CD4-positive, alpha-beta memory T cell (primary cell): ENCODE results near the gene FBXW8. TPM values are rescaled to one million over a fixed set of nuclear protein-coding genes. Genes with fewer than 3 reads are reported as not detected.
A peak's percentile ranks its signal among the peaks of the same experiment; 100 is the strongest.

ENCODE experiments used
- CTCF ChIA-PET: fragments of 350-600 bp; sonication (Branson Sonifier 250); formaldehyde crosslinking; loops from one replicate; lab custom pipeline; 2021; ENCODE audit warnings: inconsistent platforms; ENCODE audit not compliant: partially characterized antibody; lab: Charles Lee
- POLR2A ChIA-PET: fragments of 350-600 bp; sonication (Branson Sonifier 250); formaldehyde crosslinking; loops from one replicate; lab custom pipeline; 2021; ENCODE audit not compliant: partially characterized antibody; lab: Charles Lee
- DNase-seq, 5 donors: peaks; one replicate each; pipeline versions ENCODE4 v3.0.0 to v3.0.0-alpha.2; 2020 to 2022; ENCODE audit warnings: mixed read lengths in 1 of 5
- H3K27ac ChIP-seq: one replicate; pipeline ENCODE4 v1.7.0; 2013; ENCODE audit warnings: low read depth, low read length
- H3K27me3 ChIP-seq: 2 replicates; pipeline ENCODE4 v1.7.0; 2013; ENCODE audit warnings: mild to moderate bottlenecking, low read length, moderate library complexity; ENCODE audit not compliant: insufficient read depth
- H3K36me3 ChIP-seq: 2 replicates; pipeline ENCODE4 v1.7.0; 2013; ENCODE audit warnings: mild to moderate bottlenecking, low read length, moderate library complexity; ENCODE audit not compliant: insufficient read depth
- H3K4me1 ChIP-seq: 2 replicates; pipeline ENCODE4 v1.7.0; 2013; ENCODE audit warnings: mild to moderate bottlenecking, low read length, moderate library complexity; ENCODE audit not compliant: insufficient read depth
- H3K4me3 ChIP-seq, 2 donors: one replicate each; pipeline ENCODE4 v1.7.0; 2013; ENCODE audit warnings: low read length in 2 of 2, mild to moderate bottlenecking in 1 of 2
- H3K9me3 ChIP-seq, 2 donors: one replicate each; pipeline ENCODE4 v1.7.0; 2013; ENCODE audit warnings: low read length in 2 of 2, control low read depth in 1 of 2; ENCODE audit not compliant: control insufficient read depth in 1 of 2
- H3K27ac Mint-ChIP-seq, 7 donors: one replicate each; pipeline ENCODE4 v1.8.0; 2020 to 2021; ENCODE audit warnings: mixed read lengths in 7 of 7, mild to moderate bottlenecking in 6 of 7, inconsistent platforms in 3 of 7, moderate library complexity in 3 of 7
- H3K27me3 Mint-ChIP-seq, 2 donors: one replicate each; pipeline ENCODE4 v1.8.0; 2020 to 2021; ENCODE audit warnings: mixed read lengths in 2 of 2
- H3K36me3 Mint-ChIP-seq, 2 donors: one replicate each; pipeline ENCODE4 v1.8.0; 2020 to 2021; ENCODE audit warnings: mixed read lengths in 2 of 2, inconsistent platforms in 1 of 2, mild to moderate bottlenecking in 1 of 2
- H3K4me1 Mint-ChIP-seq, 4 donors: one replicate each; pipeline ENCODE4 v1.8.0; 2020 to 2021; ENCODE audit warnings: mixed read lengths in 4 of 4, mild to moderate bottlenecking in 1 of 4
- H3K4me3 Mint-ChIP-seq, 8 donors: one replicate each; pipeline ENCODE4 v1.8.0; 2020 to 2021; ENCODE audit warnings: mixed read lengths in 8 of 8, mild to moderate bottlenecking in 7 of 8, moderate library complexity in 6 of 8, inconsistent platforms in 3 of 8
- H3K9me3 Mint-ChIP-seq, 8 donors: one replicate each; pipeline ENCODE4 v1.8.0; 2020 to 2021; ENCODE audit warnings: mixed read lengths in 8 of 8, mild to moderate bottlenecking in 5 of 8, inconsistent platforms in 3 of 8, moderate library complexity in 1 of 8
- intact Hi-C: fragments of 100-400 bp; cut with micrococcal nuclease; formaldehyde crosslinking; loops from one replicate; pipeline ENCODE4 v1.15.1; 2023
- polyA plus RNA-seq, 2 donors: library from polyadenylated mRNA; unstranded; fragments of 300-500 nt; fragmentation: Illumina TruSeq; gene quantifications; one replicate each; pipeline ENCODE4 v1.2.3, GENCODE V29; 2021
- total RNA-seq, 2 experiments: library from RNA; stranded (reverse); gene quantifications; one replicate each; pipeline ENCODE4 v1.2.3, GENCODE V29; 2021

FBXW8 gene
- total and polyA plus RNA-seq, 4 experiments from 2014 or later, result 2.3 to 10.2 (median 7.0) TPM

- intact Hi-C loops, result no loop called here
- Histone ChIP-seq H3K4me1 (no peaks in the 10 kb centered on the region), H3K4me3 (no peak overlapping the region), H3K27me3 (no peaks in the 10 kb centered on the region), H3K36me3 (peaks cover 9% of the 10 kb centered on the region), H3K27ac (no peak overlapping the region), H3K9me3 (peaks cover 0 to 8% of the 10 kb centered on the region in 2 donors)
- Mint-ChIP-seq H3K27me3 (no peaks in the 10 kb centered on the region), H3K27ac (no peak overlapping the region), H3K36me3 (peaks cover 48 to 60% of the 10 kb centered on the region in 2 donors), H3K4me1 (peaks cover 0 to 2% (median under 1%) of the 10 kb centered on the region in 4 donors), H3K9me3 (peaks cover 0 to 22% (median 11%) of the 10 kb centered on the region in 8 donors), H3K4me3 (no peak overlapping the region)
- POLR2A ChIA-PET, result no interaction called here
- no peak for DNase-seq
- CTCF ChIA-PET, result no interaction called here
These were observed 32.9 kb downstream of the FBXW8 start for GRCh38 chr12:116943419-116944372.

- no peak overlapping the region for H3K27ac Mint-ChIP-seq
- Histone ChIP-seq H3K27ac (no peak overlapping the region), H3K36me3 (peaks cover 9% of the 10 kb centered on the region), H3K4me3 (no peak overlapping the region), H3K27me3 (no peaks in the 10 kb centered on the region), H3K9me3 (peaks cover 0 to 8% of the 10 kb centered on the region in 2 donors), H3K4me1 (no peaks in the 10 kb centered on the region)
- ChIA-PET POLR2A (no interaction called here), CTCF (interaction anchor here (0.8 to 1.1 kb wide), 2 partner anchors 14 to 242 kb away, joined by 3 read pairs; no protein-coding TSS in a partner anchor)
- H3K4me1 Mint-ChIP-seq, result no peaks in the 10 kb centered on the region
- peaks cover 0 to 20% (median 11%) of the 10 kb centered on the region in 8 donors for H3K9me3 Mint-ChIP-seq
- intact Hi-C loops, result no loop called here
- peaks cover 57 to 69% of the 10 kb centered on the region in 2 donors for H3K36me3 Mint-ChIP-seq
- no peaks in the 10 kb centered on the region for H3K27me3 Mint-ChIP-seq
- no peak overlapping the region for H3K4me3 Mint-ChIP-seq
- DNase-seq, result no peak
These were observed 35.3 kb downstream of the FBXW8 start for GRCh38 chr12:116945886-116946550.

GRCh38 chr12:116948298-116948697 lies 37.5 kb downstream of the FBXW8 start:
- Histone ChIP-seq H3K27ac (no peak overlapping the region), H3K4me3 (no peak overlapping the region), H3K27me3 (no peaks in the 10 kb centered on the region), H3K4me1 (no peaks in the 10 kb centered on the region), H3K36me3 (peaks cover 9% of the 10 kb centered on the region), H3K9me3 (peaks cover 0 to 5% of the 10 kb centered on the region in 2 donors)
- no peak for DNase-seq
- ChIA-PET CTCF (no interaction called here), POLR2A (no interaction called here)
- Mint-ChIP-seq H3K27ac (peak overlapping the region in 1 of 7 donors; percentile 77), H3K27me3 (no peaks in the 10 kb centered on the region), H3K36me3 (peaks cover 50 to 57% of the 10 kb centered on the region in 2 donors), H3K4me1 (no peaks in the 10 kb centered on the region), H3K9me3 (peaks cover 0 to 11% (median 2%) of the 10 kb centered on the region in 8 donors), H3K4me3 (no peak overlapping the region)
- intact Hi-C loops, result no loop called here

DNA sequence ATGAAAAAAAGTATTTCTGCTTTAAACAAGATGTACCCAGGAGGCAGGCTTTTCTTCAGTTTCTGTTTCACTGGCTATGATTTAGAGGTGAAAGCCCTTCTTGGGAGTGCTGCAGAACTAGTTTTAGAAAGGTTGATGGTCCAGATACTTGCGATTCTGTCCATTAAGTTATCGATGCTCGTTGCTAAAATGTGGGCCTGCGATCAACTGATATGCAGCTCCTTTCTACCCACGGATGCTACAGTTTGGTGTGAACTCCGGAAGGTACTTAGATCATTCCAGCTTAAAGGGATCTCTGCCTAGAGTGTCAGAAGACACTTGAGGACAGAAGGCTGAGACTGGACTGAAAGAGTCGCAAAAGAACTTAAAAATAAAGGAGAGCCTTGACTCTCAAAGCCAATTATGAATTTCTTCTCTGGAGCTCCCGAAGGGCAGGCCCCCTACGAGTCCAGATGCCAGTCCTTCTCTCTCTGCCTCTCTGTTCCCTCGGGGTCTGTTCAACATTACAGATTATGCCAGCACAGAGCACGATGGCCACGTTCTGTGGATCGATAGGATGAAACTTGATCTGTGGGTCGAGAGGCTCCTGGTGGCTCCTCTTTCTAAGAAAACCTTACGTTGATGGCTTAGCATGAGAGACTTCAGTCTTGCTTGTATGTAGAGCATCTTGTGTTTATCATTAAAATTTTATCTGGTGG lies 40.0 kb downstream of the FBXW8 start:
- DNase-seq, result no peak
- Histone ChIP-seq H3K4me3 (no peak overlapping the region), H3K36me3 (peaks cover 6% of the 10 kb centered on the region), H3K27me3 (no peaks in the 10 kb centered on the region), H3K9me3 (no peaks in the 10 kb centered on the region), H3K27ac (no peak overlapping the region), H3K4me1 (no peaks in the 10 kb centered on the region)
- Mint-ChIP-seq H3K4me1 (peaks cover 0 to 5% (median 4%) of the 10 kb centered on the region in 4 donors), H3K9me3 (no peaks in the 10 kb centered on the region), H3K27me3 (no peaks in the 10 kb centered on the region), H3K4me3 (no peak overlapping the region), H3K36me3 (peaks cover 38 to 39% of the 10 kb centered on the region in 2 donors), H3K27ac (no peak overlapping the region)
- ChIA-PET POLR2A (no interaction called here), CTCF (interaction anchor here (1.1 kb wide), 1 partner anchor 247 kb away, joined by 4 read pairs; no protein-coding TSS in a partner anchor)
- intact Hi-C loops, result no loop called here

DNA sequence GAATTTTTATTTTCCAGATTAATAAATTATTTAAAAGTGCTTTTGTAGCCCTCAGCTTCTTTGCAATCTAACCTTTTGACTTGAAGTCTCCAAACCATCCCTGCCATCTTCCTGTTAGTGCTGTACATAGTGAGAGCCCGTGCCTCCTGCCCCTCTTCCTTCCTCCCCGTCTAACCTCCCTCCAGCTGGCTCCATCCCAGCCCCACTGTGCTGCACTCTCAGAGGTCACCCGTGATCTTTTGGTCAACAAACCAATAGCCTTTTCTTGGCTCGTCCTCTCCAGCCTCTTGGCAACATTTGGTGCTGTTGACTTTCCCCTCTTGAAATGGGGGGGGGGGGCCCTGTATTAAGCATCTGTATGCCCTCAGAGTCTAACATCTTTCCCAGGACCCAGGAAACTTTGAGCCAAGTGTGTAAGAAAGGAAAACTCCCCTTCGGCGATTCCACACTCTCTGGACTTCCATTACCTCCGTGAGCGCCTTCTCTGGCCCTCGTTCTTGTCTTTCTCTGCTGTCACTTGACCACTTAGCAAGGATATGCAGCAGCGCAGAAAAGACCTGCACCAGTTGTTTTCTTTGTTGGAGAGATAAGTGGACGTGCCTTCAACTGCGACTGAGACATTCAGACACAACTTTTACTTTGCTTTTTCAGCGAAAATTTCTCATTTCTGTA lies 44.1 kb downstream of the FBXW8 start:
- no peaks in the 10 kb centered on the region for H3K9me3 Mint-ChIP-seq
- Histone ChIP-seq H3K4me3 (no peak overlapping the region), H3K36me3 (no peaks in the 10 kb centered on the region), H3K4me1 (peaks cover under 1% of the 10 kb centered on the region), H3K9me3 (no peaks in the 10 kb centered on the region), H3K27me3 (no peaks in the 10 kb centered on the region), H3K27ac (no peak overlapping the region)
- no peak for DNase-seq
- H3K4me3 Mint-ChIP-seq, result no peak overlapping the region
- H3K4me1 Mint-ChIP-seq, result peaks cover 3 to 5% (median 4%) of the 10 kb centered on the region in 4 donors
- H3K27me3 Mint-ChIP-seq, result no peaks in the 10 kb centered on the region
- CTCF ChIA-PET, result interaction anchor here (0.9 to 2.3 kb wide), 7 partner anchors 196 to 253 kb away, joined by 3 to 18 read pairs (median 4); no protein-coding TSS in a partner anchor
- POLR2A ChIA-PET, result no interaction called here
- no peak overlapping the region for H3K27ac Mint-ChIP-seq
- H3K36me3 Mint-ChIP-seq, result peaks cover 9 to 14% of the 10 kb centered on the region in 2 donors
- intact Hi-C loops, result no loop called here

DNA sequence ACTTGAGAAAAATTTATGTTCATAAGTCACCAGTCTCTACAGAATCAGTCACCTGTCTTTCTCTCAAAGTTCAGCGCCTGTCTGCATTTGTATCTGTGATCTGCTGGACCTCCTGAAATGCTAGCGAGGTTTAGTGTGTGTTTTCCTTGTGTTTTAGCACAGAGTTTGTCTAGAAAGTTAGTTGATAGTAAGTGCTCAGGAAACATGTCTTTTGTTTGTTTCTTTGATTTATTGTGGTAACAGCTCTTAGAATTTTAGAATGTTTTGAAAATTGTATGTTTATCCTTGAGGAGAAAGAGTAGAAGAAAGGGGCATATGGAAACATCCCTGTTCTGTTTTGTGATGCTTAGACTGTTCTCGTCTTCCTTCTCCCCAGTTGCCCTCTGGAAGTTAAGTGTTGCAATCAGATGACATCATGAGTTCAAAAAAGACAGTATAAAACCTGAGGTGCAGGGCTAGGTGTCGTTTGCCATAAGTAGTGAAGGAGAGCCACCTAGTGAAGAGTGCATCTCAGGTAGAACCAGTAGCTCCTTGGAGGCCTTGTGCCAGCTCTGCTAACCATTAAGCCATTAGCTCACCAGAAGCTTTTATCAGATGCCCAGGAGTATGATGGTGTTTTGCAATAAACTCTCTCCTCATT lies 44.8 kb downstream of the FBXW8 start:
- POLR2A ChIA-PET, result no interaction called here
- no peak overlapping the region for H3K4me3 Mint-ChIP-seq
- H3K9me3 Mint-ChIP-seq, result no peaks in the 10 kb centered on the region
- peaks cover 3 to 10% (median 7%) of the 10 kb centered on the region in 4 donors for H3K4me1 Mint-ChIP-seq
- H3K27me3 Mint-ChIP-seq, result no peaks in the 10 kb centered on the region
- Histone ChIP-seq H3K27ac (no peak overlapping the region), H3K9me3 (no peaks in the 10 kb centered on the region), H3K4me3 (no peak overlapping the region), H3K36me3 (no peaks in the 10 kb centered on the region), H3K27me3 (no peaks in the 10 kb centered on the region), H3K4me1 (peaks cover 3% of the 10 kb centered on the region)
- intact Hi-C loops, result no loop called here
- no peak overlapping the region for H3K27ac Mint-ChIP-seq
- DNase-seq, result peak; percentile 35 to 45 (median 36)
- CTCF ChIA-PET, result interaction anchor here (0.9 to 2.3 kb wide), 13 partner anchors 29 to 255 kb away, joined by 3 to 18 read pairs (median 4); no protein-coding TSS in a partner anchor
- H3K36me3 Mint-ChIP-seq, result peaks cover 6 to 11% of the 10 kb centered on the region in 2 donors
